VCaP (cell line): ENCODE results near the gene PPP6R3.

Experiments
- H3K27ac ChIP-seq: fragments of 450-650 bp; 2 replicates; pipeline ENCODE4 v1.5.1; 2017
- TF ChIP-seq, protein P1 (sequence below): fragments of 450-650 bp; conservative IDR thresholded peaks from 2 replicates; pipeline ENCODE4 v1.5.1; 2017; ENCODE audit warnings: mild to moderate bottlenecking, moderate library complexity

Gene PPP6R3

GRCh38 chr11:68664906-68665305 lies 204.4 kb downstream of the PPP6R3 start:
- H3K27ac ChIP-seq, result no peak overlapping the region
- TF ChIP-seq, protein P1, sequence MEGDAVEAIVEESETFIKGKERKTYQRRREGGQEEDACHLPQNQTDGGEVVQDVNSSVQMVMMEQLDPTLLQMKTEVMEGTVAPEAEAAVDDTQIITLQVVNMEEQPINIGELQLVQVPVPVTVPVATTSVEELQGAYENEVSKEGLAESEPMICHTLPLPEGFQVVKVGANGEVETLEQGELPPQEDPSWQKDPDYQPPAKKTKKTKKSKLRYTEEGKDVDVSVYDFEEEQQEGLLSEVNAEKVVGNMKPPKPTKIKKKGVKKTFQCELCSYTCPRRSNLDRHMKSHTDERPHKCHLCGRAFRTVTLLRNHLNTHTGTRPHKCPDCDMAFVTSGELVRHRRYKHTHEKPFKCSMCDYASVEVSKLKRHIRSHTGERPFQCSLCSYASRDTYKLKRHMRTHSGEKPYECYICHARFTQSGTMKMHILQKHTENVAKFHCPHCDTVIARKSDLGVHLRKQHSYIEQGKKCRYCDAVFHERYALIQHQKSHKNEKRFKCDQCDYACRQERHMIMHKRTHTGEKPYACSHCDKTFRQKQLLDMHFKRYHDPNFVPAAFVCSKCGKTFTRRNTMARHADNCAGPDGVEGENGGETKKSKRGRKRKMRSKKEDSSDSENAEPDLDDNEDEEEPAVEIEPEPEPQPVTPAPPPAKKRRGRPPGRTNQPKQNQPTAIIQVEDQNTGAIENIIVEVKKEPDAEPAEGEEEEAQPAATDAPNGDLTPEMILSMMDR, result no peak
